Gastrocnemius medialis (tissue), 4 donors: Measurements from ENCODE around the gene CARMIL1.

Source experiments
- CTCF ChIP-seq, 5 experiments: fragments of 450-650 bp in 3 of 5; fragments of 200-600 bp in 2 of 5; sonication (generic) in 2 of 5; IDR thresholded peaks in 4 of 5; conservative IDR thresholded peaks in 1 of 5; 1 replicate in 4 of 5; 2 replicates in 1 of 5; pipeline ENCODE4 v1.5.1; 2016 to 2019; ENCODE audit warnings: antibody characterized with exemption in 5 of 5, mild to moderate bottlenecking in 3 of 5, moderate library complexity in 3 of 5
- POLR2A ChIP-seq, 2 donors: fragments of 450-650 bp; IDR thresholded peaks; one replicate each; pipeline ENCODE4 v1.6.1; 2017; ENCODE audit warnings: antibody characterized with exemption in 2 of 2, mild to moderate bottlenecking in 2 of 2, moderate library complexity in 2 of 2

- TF ChIP-seq CTCF (IDR thresholded peaks at IDR 0.05 in 4 of 5, conservative IDR thresholded peaks at IDR 0.05 in 1 of 5) (no peak), POLR2A (IDR thresholded peaks at IDR 0.05) (no peak)
Observed at GRCh38 chr6:25465941-25466340, 186.8 kb downstream of the CARMIL1 start.
